Fibroblast of skin of scalp (primary cell): ENCODE measurements around the gene C8B.

Experiments used
- DNase-seq: peaks from one replicate; pipeline ENCODE4 v3.0.0-alpha.2; 2013

C8B gene

GRCh38 chr1:56929492-56929891, 36.3 kb downstream of the C8B start:
- DNase-seq, result no peak

DNA sequence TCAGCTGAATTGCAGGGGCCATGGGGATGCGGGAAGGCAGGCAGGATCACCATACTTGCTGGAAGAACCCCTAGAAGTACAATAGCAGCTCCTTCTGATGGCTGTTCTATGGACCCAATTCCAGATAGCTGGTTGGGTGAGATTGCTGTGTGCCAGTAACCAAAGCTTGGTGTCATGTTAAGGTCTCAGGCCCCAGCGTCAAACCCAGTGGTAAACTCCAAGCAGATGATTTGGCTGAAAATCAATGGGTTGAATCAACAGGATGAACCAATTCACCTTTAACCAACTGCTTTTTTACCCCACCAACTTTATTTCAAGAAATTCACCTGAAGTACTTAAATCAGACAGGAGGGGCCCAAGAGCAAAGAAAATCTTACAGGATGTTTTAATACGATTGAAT, 37.8 kb downstream of the C8B start:
- DNase-seq, result no peak

- DNase-seq, result no peak
These were observed 38.6 kb downstream of the C8B start for GRCh38 chr1:56927171-56927570.

DNA sequence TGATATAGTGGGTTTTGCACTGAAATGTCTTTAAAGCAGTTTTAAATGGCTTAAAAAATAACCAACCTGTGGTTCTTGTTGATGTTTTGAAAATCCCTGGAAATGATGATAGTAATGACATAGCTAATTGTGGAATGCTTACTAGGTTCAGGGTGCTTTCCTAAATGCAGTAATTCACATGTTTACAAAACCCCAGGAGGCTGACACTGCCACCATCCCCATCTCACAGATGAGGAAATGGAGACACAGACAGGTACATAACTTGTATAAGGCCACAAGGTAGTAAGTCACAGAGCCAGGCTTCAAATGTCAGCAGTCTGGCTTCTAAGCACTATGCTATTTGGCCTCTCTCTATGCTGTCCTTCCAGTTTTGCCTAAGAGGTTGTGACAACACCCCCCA, 40.6 kb downstream of the C8B start:
- DNase-seq, result no peak

DNA sequence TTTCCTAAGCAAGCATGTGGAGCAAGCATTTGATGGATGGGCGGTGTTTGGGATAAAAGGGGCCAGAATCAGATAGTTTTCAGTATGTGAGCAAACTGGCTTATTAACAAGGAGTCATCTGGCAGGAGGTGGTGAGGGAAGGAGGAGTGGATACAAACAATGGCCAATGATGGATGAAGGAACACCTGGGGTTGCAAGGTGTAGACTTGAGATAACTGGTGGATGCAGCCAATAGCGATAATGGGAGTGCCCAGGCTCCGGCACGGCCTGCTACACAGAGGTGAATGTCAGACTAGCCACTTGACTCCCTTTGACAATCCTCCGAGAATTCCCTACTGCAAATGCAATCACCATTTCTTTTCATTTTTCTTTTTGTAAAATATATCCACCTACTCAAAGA, 41.7 kb downstream of the C8B start:
- no peak for DNase-seq

- DNase-seq, result no peak
These were observed 42.6 kb downstream of the C8B start for GRCh38 chr1:56923201-56923600.

GRCh38 chr1:56922507-56922906, 43.3 kb downstream of the C8B start:
- no peak for DNase-seq

GRCh38 chr1:56922070-56922469, 43.7 kb downstream of the C8B start:
- no peak for DNase-seq

GRCh38 chr1:56921479-56921878, 44.3 kb downstream of the C8B start:
- DNase-seq, result peak; percentile 23

DNA sequence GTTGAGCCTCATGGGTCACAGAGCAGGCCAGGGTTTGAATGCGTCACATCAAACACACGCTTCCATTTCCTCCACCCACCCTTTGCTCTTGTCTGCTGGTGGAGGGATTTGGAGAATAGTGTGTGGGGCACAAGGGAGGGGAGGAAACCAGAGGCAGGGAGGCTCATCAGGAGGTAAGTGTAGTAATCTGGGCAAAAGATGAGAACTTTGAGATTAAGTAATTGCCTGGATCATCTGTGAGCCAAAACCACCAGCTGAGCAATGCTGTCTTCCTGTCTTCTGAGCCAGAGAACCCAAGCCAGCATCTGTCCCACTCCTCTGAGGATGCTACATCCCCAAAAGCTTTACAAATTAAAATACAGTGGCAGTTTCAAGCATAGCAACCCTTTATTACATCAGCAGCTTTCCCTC, 45.2 kb downstream of the C8B start:
- DNase-seq, result peak; percentile 44

GRCh38 chr1:56917356-56917755, 48.5 kb downstream of the C8B start:
- DNase-seq, result no peak

DNA sequence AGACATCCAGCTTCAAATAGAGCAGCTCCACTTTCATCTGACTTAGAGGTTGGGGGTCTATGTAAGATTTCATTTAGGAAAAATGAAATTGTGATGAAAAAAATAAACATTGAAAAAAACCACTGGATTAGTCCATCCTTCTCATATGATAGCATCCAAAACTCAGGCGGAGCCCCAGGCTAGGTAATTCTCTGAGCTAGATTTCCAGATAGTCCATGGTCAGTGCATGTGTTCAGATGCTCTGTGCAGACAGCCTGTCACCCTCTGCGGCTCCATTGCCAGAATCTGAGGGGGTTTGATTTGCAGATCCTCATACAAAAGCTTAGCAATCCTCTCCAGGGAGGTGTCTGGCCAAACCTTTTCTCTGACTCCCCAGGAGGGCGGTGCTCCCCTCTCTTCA, 49.2 kb downstream of the C8B start:
- no peak for DNase-seq

DNA sequence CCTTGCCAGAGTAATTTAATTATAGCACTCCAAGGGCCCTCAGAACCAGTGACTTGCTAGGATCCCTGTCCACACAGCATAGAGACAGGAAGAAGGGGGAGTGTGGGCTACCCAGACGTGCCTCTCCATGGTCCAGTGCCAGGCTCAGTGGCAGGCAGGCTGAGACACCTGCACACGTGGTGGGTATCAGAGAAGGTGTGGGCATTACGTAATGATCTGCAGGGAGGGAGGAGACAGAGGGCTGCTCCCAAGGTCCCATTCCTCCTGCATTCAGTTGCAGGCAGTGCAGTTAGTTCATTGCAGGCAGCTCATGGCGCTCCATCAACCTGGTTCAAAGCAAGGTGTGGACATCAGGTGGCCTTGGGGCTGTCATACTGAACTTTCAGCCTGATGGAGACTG, 49.9 kb downstream of the C8B start:
- DNase-seq, result no peak

- no peak for DNase-seq
These were observed 53.5 kb downstream of the C8B start for GRCh38 chr1:56912325-56912724.

GRCh38 chr1:56911098-56911938, 54.5 kb downstream of the C8B start:
- DNase-seq, result peak; percentile 72

GRCh38 chr1:56910441-56910985, 55.3 kb downstream of the C8B start:
- no peak for DNase-seq

- DNase-seq, result peak; percentile 74
These were observed 57.1 kb downstream of the C8B start for GRCh38 chr1:56908619-56909221.

DNA sequence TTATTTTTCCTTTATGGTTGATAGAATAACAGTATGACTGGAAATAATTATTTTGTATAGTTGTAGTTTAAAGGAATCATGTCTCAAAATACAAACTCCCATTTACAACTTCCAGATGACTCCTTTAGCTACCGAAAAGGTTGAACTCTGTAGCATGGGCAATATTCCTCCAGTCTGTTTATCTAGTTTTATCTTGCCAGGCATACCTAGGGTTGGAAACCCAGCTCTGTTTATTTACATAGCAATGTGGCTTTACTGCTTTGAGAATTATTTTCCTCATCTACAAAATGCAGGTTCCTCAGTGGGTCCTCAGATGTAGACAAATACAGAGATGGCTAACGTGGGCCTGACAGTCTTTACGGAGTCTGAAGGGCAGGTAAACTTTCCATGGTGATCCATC, 60.1 kb downstream of the C8B start:
- no peak for DNase-seq

DNA sequence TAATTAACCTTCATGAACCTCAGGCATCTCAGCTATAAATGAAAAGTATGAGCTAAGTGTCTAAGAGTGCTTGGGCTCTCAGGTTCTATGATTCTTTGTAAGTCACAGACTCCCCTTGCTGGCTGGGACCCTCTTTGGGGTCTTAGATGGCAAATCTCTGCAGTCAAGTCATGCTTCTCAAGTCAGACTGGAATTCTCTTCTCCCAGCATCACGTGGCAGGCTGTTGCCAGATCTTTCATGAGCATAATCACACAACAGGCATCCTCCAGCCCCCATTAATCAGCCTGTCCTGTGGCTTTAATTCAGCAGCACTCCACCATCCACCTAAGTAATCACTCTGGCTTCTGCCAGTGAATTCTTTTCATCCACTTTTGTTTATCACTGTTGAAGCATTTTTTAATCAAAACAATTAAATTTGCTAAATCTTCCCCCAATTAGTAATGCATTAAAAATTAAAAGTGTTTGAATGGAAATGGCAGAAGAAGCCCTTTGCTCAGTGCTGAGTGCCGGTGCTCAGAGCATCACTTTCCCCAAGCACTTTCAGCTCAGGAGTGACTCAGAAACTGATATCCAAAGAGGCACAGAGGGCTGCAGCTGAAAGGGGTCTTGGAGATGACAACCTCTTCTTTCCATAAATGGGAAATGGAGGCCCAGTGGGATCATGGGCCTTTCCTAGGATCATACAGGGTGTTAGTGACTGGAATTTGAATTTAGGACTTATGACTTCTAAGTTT, 61.0 kb downstream of the C8B start:
- DNase-seq, result peak; percentile 36

- no peak for DNase-seq
These were observed 62.0 kb downstream of the C8B start for GRCh38 chr1:56903778-56904177.

GRCh38 chr1:56901716-56902115, 64.1 kb downstream of the C8B start:
- no peak for DNase-seq

DNA sequence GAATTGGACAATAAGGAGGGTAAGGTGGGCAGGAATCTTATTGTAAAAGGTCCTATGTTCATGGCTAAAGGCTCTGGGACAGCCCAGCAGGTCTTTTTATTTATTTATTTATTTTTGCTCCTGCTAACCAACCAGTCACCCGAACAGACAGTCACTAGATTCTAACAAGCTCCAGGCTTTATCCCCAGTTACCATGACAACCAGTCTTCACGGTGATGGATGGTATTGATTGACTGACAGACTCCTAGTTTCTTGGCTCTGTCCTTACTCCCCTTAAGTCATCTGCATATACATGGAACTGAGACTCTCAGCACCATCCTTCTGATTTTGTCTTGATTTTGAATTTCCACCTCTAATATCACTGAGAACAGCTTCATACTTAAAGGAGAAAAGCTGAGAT, 66.9 kb downstream of the C8B start:
- DNase-seq, result no peak

DNA sequence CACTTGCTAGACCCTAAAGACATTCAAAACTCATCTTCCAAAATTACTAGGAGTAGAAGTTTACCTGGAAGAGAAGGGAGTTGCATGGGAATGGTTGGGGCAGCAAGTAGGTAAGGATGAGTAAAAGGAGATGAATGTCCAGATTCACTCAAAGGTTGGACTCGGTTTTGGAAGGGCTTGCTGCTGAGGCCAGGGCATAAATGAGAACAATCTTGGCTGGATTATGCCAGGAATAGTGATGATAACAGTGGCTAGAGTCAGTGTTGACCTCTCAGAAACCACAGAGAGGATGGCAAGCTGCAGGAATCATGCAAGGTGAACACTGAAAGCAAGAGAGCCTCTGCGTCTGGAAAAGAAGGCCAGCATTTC, 67.8 kb downstream of the C8B start:
- DNase-seq, result no peak
